Mesendoderm (in vitro differentiated cells): Measurements from ENCODE around the gene XYLT2.

ENCODE experiments used
- DNase-seq: peaks from one replicate; pipeline ENCODE4 v3.0.0; 2013
- H2AK5ac ChIP-seq: 2 replicates; pipeline ENCODE4 v1.6.1; 2013; ENCODE audit warnings: low read length, inconsistent platforms
- H2BK120ac ChIP-seq: 2 replicates; pipeline ENCODE4 v1.6.1; 2013; ENCODE audit warnings: low read depth, mild to moderate bottlenecking, low read length, moderate library complexity, mixed read lengths
- H2BK15ac ChIP-seq: replicated peaks from 2 replicates; pipeline ENCODE4 v1.6.1; 2013; ENCODE audit warnings: low read depth, mild to moderate bottlenecking, moderate library complexity
- H2BK5ac ChIP-seq: 2 replicates; pipeline ENCODE4 v1.6.1; 2013; ENCODE audit warnings: low read length, inconsistent platforms
- H3K18ac ChIP-seq: 2 replicates; pipeline ENCODE4 v1.6.1; 2013; ENCODE audit warnings: mild to moderate bottlenecking, low read length, mixed read lengths
- H3K23ac ChIP-seq: one replicate; pipeline ENCODE4 v1.6.1; 2013; ENCODE audit warnings: low read length
- H3K27ac ChIP-seq: 2 replicates; pipeline ENCODE4 v1.5.1; 2013; ENCODE audit warnings: low read depth, mild to moderate bottlenecking, inconsistent platforms, low read length, moderate library complexity
- H3K27me3 ChIP-seq: 2 replicates; pipeline ENCODE4 v1.6.1; 2013; ENCODE audit warnings: low read length, control low read depth, mild to moderate bottlenecking, inconsistent platforms; ENCODE audit not compliant: insufficient read depth, poor library complexity
- H3K36me3 ChIP-seq: 2 replicates; pipeline ENCODE4 v1.6.1; 2013; ENCODE audit warnings: low read length, inconsistent platforms; ENCODE audit not compliant: control insufficient read depth, insufficient read depth
- H3K4ac ChIP-seq: one replicate; pipeline ENCODE4 v1.6.1; 2013; ENCODE audit warnings: low read depth, mild to moderate bottlenecking, low read length, moderate library complexity
- H3K4me1 ChIP-seq: 2 replicates; pipeline ENCODE4 v1.6.1; 2013; ENCODE audit warnings: low read depth, low read length, inconsistent platforms; ENCODE audit not compliant: control insufficient read depth
- H3K4me2 ChIP-seq: 2 replicates; pipeline ENCODE4 v1.6.1; 2013; ENCODE audit warnings: low read length
- H3K4me3 ChIP-seq: 2 replicates; pipeline ENCODE4 v1.5.1; 2013; ENCODE audit warnings: mild to moderate bottlenecking, low read length
- H3K56ac ChIP-seq: one replicate; pipeline ENCODE4 v1.6.1; 2013; ENCODE audit warnings: low read length
- H3K79me1 ChIP-seq: 2 replicates; pipeline ENCODE4 v1.6.1; 2013; ENCODE audit warnings: low read length, inconsistent platforms
- H3K79me2 ChIP-seq: 2 replicates; pipeline ENCODE4 v1.6.1; 2013; ENCODE audit warnings: mild to moderate bottlenecking, low read length; ENCODE audit not compliant: control insufficient read depth, insufficient read depth
- H3K9ac ChIP-seq: 2 replicates; pipeline ENCODE4 v1.6.1; 2013; ENCODE audit warnings: low read length, inconsistent platforms
- H4K5ac ChIP-seq: one replicate; pipeline ENCODE4 v1.6.1; 2013; ENCODE audit warnings: low read length
- H4K8ac ChIP-seq: one replicate; pipeline ENCODE4 v1.6.1; 2013; ENCODE audit warnings: low read depth, mild to moderate bottlenecking, control low read depth, low read length, moderate library complexity
- WGBS: extraction: QIAGEN DNeasy Blood & Tissue Kit; methylation state at CpG from one replicate; pipeline ENCODE4 v1.1.7; 2013; ENCODE audit warnings: low lambda C conversion rate, missing lambda C conversion rate; ENCODE audit not compliant: insufficient coverage; ENCODE audit errors: extremely low coverage; 5-methylcytosine and 5-hydroxymethylcytosine counted together

Gene XYLT2

GRCh38 chr17:50355336-50355700, 9.4 kb downstream of the XYLT2 start:
- no peak overlapping the region for H3K4ac ChIP-seq
- H2BK15ac ChIP-seq = no peak overlapping the region
- H3K27ac ChIP-seq = no peak overlapping the region
- H3K79me1 ChIP-seq = no peaks in the 10 kb centered on the region
- H3K23ac ChIP-seq = no peak overlapping the region
- no peak overlapping the region for H3K9ac ChIP-seq
- no peak for DNase-seq
- no peak overlapping the region for H2BK120ac ChIP-seq
- no peak overlapping the region for H2BK5ac ChIP-seq
- no peak overlapping the region for H4K5ac ChIP-seq
- H3K27me3 ChIP-seq = no peaks in the 10 kb centered on the region
- no peak overlapping the region for H4K8ac ChIP-seq
- no peak overlapping the region for H2AK5ac ChIP-seq
- H3K4me3 ChIP-seq = no peak overlapping the region
- H3K79me2 ChIP-seq = no peaks in the 10 kb centered on the region
- H3K4me2 ChIP-seq = no peak overlapping the region
- no peaks in the 10 kb centered on the region for H3K4me1 ChIP-seq
- H3K56ac ChIP-seq = no peak overlapping the region
- no peak overlapping the region for H3K18ac ChIP-seq
- peaks cover 2% of the 10 kb centered on the region for H3K36me3 ChIP-seq
- no CpG with 5 or more reads among the region's 4 CpGs for WGBS

- H3K9ac ChIP-seq = no peak overlapping the region
- no peak overlapping the region for H2BK5ac ChIP-seq
- H2AK5ac ChIP-seq = no peak overlapping the region
- no peak overlapping the region for H3K4me3 ChIP-seq
- no peak overlapping the region for H3K27ac ChIP-seq
- H3K4me2 ChIP-seq = no peak overlapping the region
- peaks cover 2% of the 10 kb centered on the region for H3K36me3 ChIP-seq
- no peak overlapping the region for H4K8ac ChIP-seq
- H2BK15ac ChIP-seq = no peak overlapping the region
- no peak overlapping the region for H3K4ac ChIP-seq
- no peaks in the 10 kb centered on the region for H3K27me3 ChIP-seq
- H3K56ac ChIP-seq = no peak overlapping the region
- no peak for DNase-seq
- H4K5ac ChIP-seq = no peak overlapping the region
- no peaks in the 10 kb centered on the region for H3K79me1 ChIP-seq
- no peaks in the 10 kb centered on the region for H3K79me2 ChIP-seq
- WGBS = no CpG with 5 or more reads among the region's 20 CpGs
- H3K18ac ChIP-seq = no peak overlapping the region
- H2BK120ac ChIP-seq = no peak overlapping the region
- no peaks in the 10 kb centered on the region for H3K4me1 ChIP-seq
- no peak overlapping the region for H3K23ac ChIP-seq
Measured at GRCh38 chr17:50355701-50356341, 9.9 kb downstream of the XYLT2 start.

GRCh38 chr17:50356418-50356817, 10.5 kb downstream of the XYLT2 start:
- no peak for DNase-seq
- H3K4ac ChIP-seq = no peak overlapping the region
- no peak overlapping the region for H2BK5ac ChIP-seq
- no peak overlapping the region for H2BK120ac ChIP-seq
- H3K27me3 ChIP-seq = no peaks in the 10 kb centered on the region
- WGBS = no CpG with 5 or more reads among the region's 12 CpGs
- H3K79me1 ChIP-seq = no peaks in the 10 kb centered on the region
- no peak overlapping the region for H3K4me2 ChIP-seq
- peaks cover 2% of the 10 kb centered on the region for H3K36me3 ChIP-seq
- H3K9ac ChIP-seq = no peak overlapping the region
- H4K5ac ChIP-seq = no peak overlapping the region
- no peak overlapping the region for H3K27ac ChIP-seq
- no peaks in the 10 kb centered on the region for H3K4me1 ChIP-seq
- no peak overlapping the region for H3K18ac ChIP-seq
- H3K23ac ChIP-seq = no peak overlapping the region
- H2BK15ac ChIP-seq = no peak overlapping the region
- no peak overlapping the region for H4K8ac ChIP-seq
- no peak overlapping the region for H2AK5ac ChIP-seq
- H3K79me2 ChIP-seq = no peaks in the 10 kb centered on the region
- H3K4me3 ChIP-seq = no peak overlapping the region
- no peak overlapping the region for H3K56ac ChIP-seq

- H3K18ac ChIP-seq = no peak overlapping the region
- H3K9ac ChIP-seq = no peak overlapping the region
- no peak overlapping the region for H4K5ac ChIP-seq
- no peaks in the 10 kb centered on the region for H3K79me2 ChIP-seq
- no peak overlapping the region for H2BK15ac ChIP-seq
- no peak overlapping the region for H3K4me3 ChIP-seq
- DNase-seq = no peak
- peaks cover 2% of the 10 kb centered on the region for H3K36me3 ChIP-seq
- H2BK120ac ChIP-seq = no peak overlapping the region
- no CpG with 5 or more reads among the region's 12 CpGs for WGBS
- no peaks in the 10 kb centered on the region for H3K4me1 ChIP-seq
- no peaks in the 10 kb centered on the region for H3K79me1 ChIP-seq
- no peaks in the 10 kb centered on the region for H3K27me3 ChIP-seq
- H2BK5ac ChIP-seq = no peak overlapping the region
- H3K56ac ChIP-seq = no peak overlapping the region
- no peak overlapping the region for H3K23ac ChIP-seq
- H3K4ac ChIP-seq = no peak overlapping the region
- H2AK5ac ChIP-seq = no peak overlapping the region
- no peak overlapping the region for H3K4me2 ChIP-seq
- no peak overlapping the region for H3K27ac ChIP-seq
- H4K8ac ChIP-seq = no peak overlapping the region
Measured at GRCh38 chr17:50356892-50357510, 11.1 kb downstream of the XYLT2 start.

- Histone ChIP-seq H2BK120ac (no peak overlapping the region), H3K4me3 (no peak overlapping the region), H4K8ac (no peak overlapping the region), H4K5ac (no peak overlapping the region), H3K36me3 (peaks cover 2% of the 10 kb centered on the region), H2AK5ac (no peak overlapping the region), H3K4me2 (no peak overlapping the region), H3K79me1 (no peaks in the 10 kb centered on the region), H3K4me1 (no peaks in the 10 kb centered on the region), H3K23ac (no peak overlapping the region), H3K79me2 (no peaks in the 10 kb centered on the region), H3K27me3 (no peaks in the 10 kb centered on the region), H2BK5ac (no peak overlapping the region), H3K56ac (no peak overlapping the region), H2BK15ac (no peak overlapping the region), H3K4ac (no peak overlapping the region), H3K27ac (no peak overlapping the region), H3K9ac (no peak overlapping the region), H3K18ac (no peak overlapping the region)
- no CpG with 5 or more reads among the region's 17 CpGs for WGBS
- DNase-seq = no peak
Measured at GRCh38 chr17:50358177-50358576, 12.3 kb downstream of the XYLT2 start.
